Measurements from ENCODE around the gene TPD52L1.

TPD52L1 gene

GRCh38 chr6:125182237-125183008, 28.9 kb downstream of the TPD52L1 start:
- no peak for DNase-seq

GRCh38 chr6:125183391-125183790, 29.8 kb downstream of the TPD52L1 start:
- no peak for DNase-seq

- DNase-seq: no peak
These were observed 34.5 kb downstream of the TPD52L1 start for GRCh38 chr6:125188037-125188436.

GRCh38 chr6:125188594-125189203, 35.1 kb downstream of the TPD52L1 start:
- DNase-seq: no peak

- no peak for DNase-seq
These were observed 35.9 kb downstream of the TPD52L1 start for GRCh38 chr6:125189494-125189893.

- DNase-seq: no peak
These were observed 37.1 kb downstream of the TPD52L1 start for GRCh38 chr6:125190667-125191066.

- DNase-seq: peak; percentile 63
These were observed 38.5 kb downstream of the TPD52L1 start for GRCh38 chr6:125191916-125192609.

GRCh38 chr6:125192610-125192930, 39.0 kb downstream of the TPD52L1 start:
- DNase-seq: no peak

- no peak for DNase-seq
These were observed 39.6 kb downstream of the TPD52L1 start for GRCh38 chr6:125193208-125193607.

- no peak for DNase-seq
These were observed 41.4 kb downstream of the TPD52L1 start for GRCh38 chr6:125194941-125195340.

GRCh38 chr6:125195526-125195925, 42.0 kb downstream of the TPD52L1 start:
- DNase-seq: no peak

- no peak for DNase-seq
These were observed 43.0 kb downstream of the TPD52L1 start for GRCh38 chr6:125196613-125197012.

GRCh38 chr6:125197795-125198269, 44.3 kb downstream of the TPD52L1 start:
- no peak for DNase-seq

GRCh38 chr6:125198398-125198937, 44.9 kb downstream of the TPD52L1 start:
- DNase-seq: no peak

GRCh38 chr6:125200941-125201340, 47.4 kb downstream of the TPD52L1 start:
- DNase-seq: no peak

GRCh38 chr6:125201961-125202729, 48.6 kb downstream of the TPD52L1 start:
- no peak for DNase-seq

GRCh38 chr6:125203395-125203794, 49.8 kb downstream of the TPD52L1 start:
- no peak for DNase-seq

GRCh38 chr6:125205931-125206330, 52.4 kb downstream of the TPD52L1 start:
- DNase-seq: no peak

GRCh38 chr6:125206389-125206788, 52.8 kb downstream of the TPD52L1 start:
- DNase-seq: no peak

GRCh38 chr6:125207956-125208355, 54.4 kb downstream of the TPD52L1 start:
- no peak for DNase-seq

GRCh38 chr6:125208625-125209249, 55.2 kb downstream of the TPD52L1 start:
- DNase-seq: no peak

- DNase-seq: no peak
These were observed 57.1 kb downstream of the TPD52L1 start for GRCh38 chr6:125210667-125211066.

Measured in stimulated activated CD4-positive, alpha-beta T cell treated with anti-CD3 and anti-CD28 coated beads, Interleukin-1b, Interleukin-23, amount 100 ng/mL, for 48 hours (primary cell).